H9 (cell line): ENCODE data around the gene AKT1. TPM values are rescaled to one million over a fixed set of nuclear protein-coding genes. Genes with fewer than 3 reads are reported as not detected.

ENCODE experiments used
- DNase-seq: peaks from one replicate; pipeline ENCODE4 v3.0.0-alpha.2; 2017
- H2AFZ ChIP-seq: one replicate; pipeline ENCODE4 v1.6.1; 2013; ENCODE audit warnings: mild to moderate bottlenecking, low read length, control low read depth, moderate library complexity
- H2AK5ac ChIP-seq: 2 replicates; pipeline ENCODE4 v1.6.1; 2013; ENCODE audit warnings: low read length, control low read depth, mixed read lengths; ENCODE audit not compliant: insufficient read length
- H2BK120ac ChIP-seq: one replicate; pipeline ENCODE4 v1.6.1; 2013; ENCODE audit warnings: low read depth, mild to moderate bottlenecking, low read length, control low read depth, inconsistent platforms; ENCODE audit not compliant: poor library complexity, severe bottlenecking
- H2BK12ac ChIP-seq: 2 replicates; pipeline ENCODE4 v1.6.1; 2013; ENCODE audit warnings: low read length, control low read depth, mixed read lengths, low read depth; ENCODE audit not compliant: insufficient read length
- H2BK15ac ChIP-seq: 2 replicates; pipeline ENCODE4 v1.6.1; 2013; ENCODE audit warnings: low read depth, low read length, control low read depth
- H2BK20ac ChIP-seq: one replicate; pipeline ENCODE4 v1.6.1; 2013; ENCODE audit warnings: low read depth, mild to moderate bottlenecking, low read length, control low read depth, inconsistent platforms; ENCODE audit not compliant: poor library complexity, severe bottlenecking
- H2BK5ac ChIP-seq: 2 replicates; pipeline ENCODE4 v1.6.1; 2013; ENCODE audit warnings: low read length, control low read depth, mixed read lengths; ENCODE audit not compliant: insufficient read length
- H3K14ac ChIP-seq: 2 replicates; pipeline ENCODE4 v1.6.1; 2013; ENCODE audit warnings: low read length, control low read depth; ENCODE audit not compliant: insufficient read depth
- H3K18ac ChIP-seq: 2 replicates; pipeline ENCODE4 v1.6.1; 2013; ENCODE audit warnings: low read depth, mild to moderate bottlenecking, mixed read lengths, low read length, control low read depth; ENCODE audit not compliant: insufficient read length
- H3K23ac ChIP-seq: 2 replicates; pipeline ENCODE4 v1.6.1; 2013; ENCODE audit warnings: low read length, control low read depth, mixed read lengths, low read depth; ENCODE audit not compliant: insufficient read length
- H3K23me2 ChIP-seq: 2 replicates; pipeline ENCODE4 v1.6.1; 2013; ENCODE audit warnings: low read depth, mild to moderate bottlenecking, mixed read lengths, low read length, control low read depth; ENCODE audit not compliant: insufficient read length, poor library complexity, severe bottlenecking
- H3K27ac ChIP-seq: 2 replicates; pipeline ENCODE4 v1.5.1; 2013; ENCODE audit warnings: low read length, control low read depth, mixed read lengths, low read depth; ENCODE audit not compliant: insufficient read length
- H3K27me3 ChIP-seq: 2 replicates; pipeline ENCODE4 v1.6.1; 2013; ENCODE audit warnings: low read length, control low read depth, inconsistent platforms; ENCODE audit not compliant: insufficient read depth
- H3K4ac ChIP-seq: 2 replicates; pipeline ENCODE4 v1.6.1; 2013; ENCODE audit warnings: low read depth, mild to moderate bottlenecking, control low read depth, inconsistent platforms, low read length, moderate library complexity
- H3K4me1 ChIP-seq: 2 replicates; pipeline ENCODE4 v1.6.1; 2013; ENCODE audit warnings: low read length, control low read depth, inconsistent platforms; ENCODE audit not compliant: insufficient read depth
- H3K4me2 ChIP-seq: 2 replicates; pipeline ENCODE4 v1.6.1; 2013; ENCODE audit warnings: low read length, control low read depth, mixed read lengths; ENCODE audit not compliant: insufficient read length, insufficient read depth
- H3K56ac ChIP-seq: 2 replicates; pipeline ENCODE4 v1.6.1; 2013; ENCODE audit warnings: low read depth, mild to moderate bottlenecking, mixed read lengths, low read length, control low read depth; ENCODE audit not compliant: insufficient read length
- H3K79me1 ChIP-seq: 2 replicates; pipeline ENCODE4 v1.6.1; 2013; ENCODE audit warnings: low read depth, mild to moderate bottlenecking, moderate library complexity, low read length, control low read depth, inconsistent platforms; ENCODE audit not compliant: insufficient read depth, poor library complexity, severe bottlenecking
- H3K79me2 ChIP-seq: 2 replicates; pipeline ENCODE4 v1.6.1; 2013; ENCODE audit warnings: low read length, control low read depth, inconsistent platforms; ENCODE audit not compliant: insufficient read depth
- H3K9ac ChIP-seq: 2 replicates; pipeline ENCODE4 v1.6.1; 2013; ENCODE audit warnings: low read length, control low read depth, mixed read lengths; ENCODE audit not compliant: insufficient read length; ENCODE audit errors: extremely low read depth
- H3K9me3 ChIP-seq: one replicate; pipeline ENCODE4 v1.6.1; 2013; ENCODE audit warnings: low read depth, low read length, inconsistent platforms; ENCODE audit not compliant: control insufficient read depth
- H3T11ph ChIP-seq: one replicate; pipeline ENCODE4 v1.6.1; 2013; ENCODE audit warnings: mild to moderate bottlenecking, low read length, control low read depth, inconsistent platforms
- H4K20me1 ChIP-seq: one replicate; pipeline ENCODE4 v1.6.1; 2013; ENCODE audit not compliant: control insufficient read depth, insufficient read length, insufficient read depth
- H4K5ac ChIP-seq: 2 replicates; pipeline ENCODE4 v1.6.1; 2013; ENCODE audit warnings: low read depth, mild to moderate bottlenecking, mixed read lengths, low read length, control low read depth; ENCODE audit not compliant: insufficient read length
- H4K8ac ChIP-seq: replicated peaks from 2 replicates; pipeline ENCODE4 v1.6.1; 2013; ENCODE audit warnings: low read length, control low read depth, mixed read lengths, low read depth; ENCODE audit not compliant: insufficient read length
- H4K91ac ChIP-seq: 2 replicates; pipeline ENCODE4 v1.6.1; 2013; ENCODE audit warnings: low read depth, mild to moderate bottlenecking, moderate library complexity, mixed read lengths, low read length, control low read depth; ENCODE audit not compliant: insufficient read length
- H3K27ac Mint-ChIP-seq, 3 experiments: 2 replicates in 2 of 3; 3 replicates in 1 of 3; pipeline ENCODE4 v1.8.0; 2020 to 2021; ENCODE audit warnings: mixed read lengths in 3 of 3, mild to moderate bottlenecking in 1 of 3, moderate library complexity in 1 of 3
- H3K27me3 Mint-ChIP-seq: 2 replicates; pipeline ENCODE4 v1.8.0; 2021; ENCODE audit warnings: low read depth, mild to moderate bottlenecking, moderate library complexity, mixed read lengths
- H3K36me3 Mint-ChIP-seq, 3 experiments: 2 replicates in 2 of 3; 3 replicates in 1 of 3; pipeline ENCODE4 v1.8.0; 2020 to 2021; ENCODE audit warnings: low read depth in 3 of 3, mixed read lengths in 3 of 3; ENCODE audit not compliant: insufficient read depth in 1 of 3
- H3K4me1 Mint-ChIP-seq, 2 experiments: 2 replicates each; pipeline ENCODE4 v1.8.0; 2020; ENCODE audit warnings: mixed read lengths in 2 of 2
- H3K4me3 Mint-ChIP-seq, 2 experiments: 2 replicates in 1 of 2; 3 replicates in 1 of 2; pipeline ENCODE4 v1.8.0; 2020 to 2021; ENCODE audit warnings: mild to moderate bottlenecking in 2 of 2, mixed read lengths in 2 of 2, moderate library complexity in 1 of 2
- H3K9me3 Mint-ChIP-seq, 2 experiments: 2 replicates in 1 of 2; 3 replicates in 1 of 2; pipeline ENCODE4 v1.8.0; 2020; ENCODE audit warnings: mild to moderate bottlenecking in 2 of 2, mixed read lengths in 2 of 2, moderate library complexity in 1 of 2
- WGBS: extraction: QIAGEN DNeasy Blood & Tissue Kit; methylation state at CpG from one replicate; pipeline ENCODE4 v1.1.7; 2013; ENCODE audit warnings: missing lambda C conversion rate, low lambda C conversion rate, mixed read lengths; ENCODE audit not compliant: insufficient read length; ENCODE audit errors: extremely low coverage; 5-methylcytosine and 5-hydroxymethylcytosine counted together
- total RNA-seq: library from RNA; stranded (reverse); gene quantifications from 2 replicates; pipeline ENCODE4 v1.2.1, GENCODE V29; 2021
- TF ChIP-seq, protein P1 (sequence below): fragments of 200-600 bp; sonication (generic); conservative IDR thresholded peaks from 3 replicates; pipeline ENCODE4 v1.8.0; 2021; ENCODE audit warnings: antibody characterized with exemption, mild to moderate bottlenecking

Gene AKT1
- total RNA-seq, 1 experiment from 2014 or later, result 101 TPM

GRCh38 chr14:104732931-104733681, 62.4 kb downstream of the AKT1 start:
- Histone ChIP-seq H3K18ac (no peak overlapping the region), H2AK5ac (no peak overlapping the region), H3K79me1 (no peaks in the 10 kb centered on the region), H4K91ac (no peak overlapping the region), H3K23me2 (no peaks in the 10 kb centered on the region), H3K4ac (no peak overlapping the region), H2AFZ (no peak overlapping the region), H3K79me2 (no peaks in the 10 kb centered on the region), H4K5ac (no peak overlapping the region), H3K23ac (no peak overlapping the region), H2BK12ac (no peak overlapping the region), H3K27me3 (no peaks in the 10 kb centered on the region; the same call in 1 of the 2 replicates), H2BK120ac (no peak overlapping the region), H2BK15ac (no peak overlapping the region), H2BK20ac (no peak overlapping the region), H3K14ac (no peak overlapping the region), H3K9ac (no peak overlapping the region), H3K9me3 (no peaks in the 10 kb centered on the region), H3K4me1 (no peaks in the 10 kb centered on the region), H3K4me2 (no peak overlapping the region), H3K27ac (no peak overlapping the region), H3T11ph (no peak overlapping the region), H2BK5ac (no peak overlapping the region), H3K56ac (no peak overlapping the region), H4K8ac (no peak overlapping the region), H4K20me1 (peaks cover 2% of the 10 kb centered on the region)
- H3K9me3 Mint-ChIP-seq, result peaks cover 0 to 3% of the 10 kb centered on the region in 2 experiments; a peak in 1 of 5 replicates
- H3K36me3 Mint-ChIP-seq, result no peaks in the 10 kb centered on the region; a peak in 1 of 7 replicates
- H3K27ac Mint-ChIP-seq, result no peak overlapping the region
- no peak overlapping the region for H3K4me3 Mint-ChIP-seq
- TF ChIP-seq, protein P1, sequence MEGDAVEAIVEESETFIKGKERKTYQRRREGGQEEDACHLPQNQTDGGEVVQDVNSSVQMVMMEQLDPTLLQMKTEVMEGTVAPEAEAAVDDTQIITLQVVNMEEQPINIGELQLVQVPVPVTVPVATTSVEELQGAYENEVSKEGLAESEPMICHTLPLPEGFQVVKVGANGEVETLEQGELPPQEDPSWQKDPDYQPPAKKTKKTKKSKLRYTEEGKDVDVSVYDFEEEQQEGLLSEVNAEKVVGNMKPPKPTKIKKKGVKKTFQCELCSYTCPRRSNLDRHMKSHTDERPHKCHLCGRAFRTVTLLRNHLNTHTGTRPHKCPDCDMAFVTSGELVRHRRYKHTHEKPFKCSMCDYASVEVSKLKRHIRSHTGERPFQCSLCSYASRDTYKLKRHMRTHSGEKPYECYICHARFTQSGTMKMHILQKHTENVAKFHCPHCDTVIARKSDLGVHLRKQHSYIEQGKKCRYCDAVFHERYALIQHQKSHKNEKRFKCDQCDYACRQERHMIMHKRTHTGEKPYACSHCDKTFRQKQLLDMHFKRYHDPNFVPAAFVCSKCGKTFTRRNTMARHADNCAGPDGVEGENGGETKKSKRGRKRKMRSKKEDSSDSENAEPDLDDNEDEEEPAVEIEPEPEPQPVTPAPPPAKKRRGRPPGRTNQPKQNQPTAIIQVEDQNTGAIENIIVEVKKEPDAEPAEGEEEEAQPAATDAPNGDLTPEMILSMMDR, result no peak
- H3K27me3 Mint-ChIP-seq, result peaks cover 25% of the 10 kb centered on the region
- no CpG with 5 or more reads among the region's 23 CpGs for WGBS
- H3K4me1 Mint-ChIP-seq, result peaks cover 0 to 3% of the 10 kb centered on the region in 2 experiments; a peak in 1 of 4 replicates
- no peak for DNase-seq
